UCSD-AML1 (cell line): ENCODE measurements around the gene CATSPERD.
A peak's percentile ranks its signal among the peaks of the same experiment; 100 is the strongest.

Experiments used
- DNase-seq: peaks from one replicate; lab custom pipeline; 2025; ENCODE audit not compliant: unreplicated experiment; lab: John Stamatoyannopoulos, UW

CATSPERD gene

GRCh38 chr19:5823579-5824281 is 103.3 kb downstream of the CATSPERD start:
- peak; percentile 47 for DNase-seq

- DNase-seq = no peak
These were observed 104.3 kb downstream of the CATSPERD start for GRCh38 chr19:5824751-5825150.

- DNase-seq = no peak
These were observed 104.7 kb downstream of the CATSPERD start for GRCh38 chr19:5825178-5825577.

- peak; percentile 56 for DNase-seq
These were observed 106.3 kb downstream of the CATSPERD start for GRCh38 chr19:5826531-5827341.

GRCh38 chr19:5827342-5827890 is 107.0 kb downstream of the CATSPERD start:
- no peak for DNase-seq

- peak; percentile 97 for DNase-seq
These were observed 107.6 kb downstream of the CATSPERD start for GRCh38 chr19:5827891-5828660.
